Measurements from ENCODE around the gene PSMB2.

The PSMB2 gene

GRCh38 chr1:35640380-35641232 is 720 bp downstream of the PSMB2 start:
- no peak for DNase-seq

- peak; percentile 58 for DNase-seq
Observed at GRCh38 chr1:35637401-35637809, 3.9 kb downstream of the PSMB2 start.

- no peak for DNase-seq
Observed at GRCh38 chr1:35633547-35633946, 7.8 kb downstream of the PSMB2 start.

- DNase-seq = no peak
Observed at GRCh38 chr1:35631396-35631795, 9.9 kb downstream of the PSMB2 start.

GRCh38 chr1:35629051-35629450 is 12.3 kb downstream of the PSMB2 start:
- no peak for DNase-seq

- DNase-seq = no peak
Observed at GRCh38 chr1:35623832-35624231, 17.5 kb downstream of the PSMB2 start.

- no peak for DNase-seq
Observed at GRCh38 chr1:35622510-35623178, 18.7 kb downstream of the PSMB2 start.

GRCh38 chr1:35619237-35620121 is 21.8 kb downstream of the PSMB2 start:
- DNase-seq = no peak

- no peak for DNase-seq
Observed at GRCh38 chr1:35615440-35615839, 25.9 kb downstream of the PSMB2 start.

- no peak for DNase-seq
Observed at GRCh38 chr1:35611655-35612054, 29.7 kb downstream of the PSMB2 start.

- no peak for DNase-seq
Observed at GRCh38 chr1:35605867-35606182, 35.5 kb downstream of the PSMB2 start.

- DNase-seq = no peak
Observed at GRCh38 chr1:35605071-35605866, 36.1 kb downstream of the PSMB2 start.

GRCh38 chr1:35603941-35604340 is 37.4 kb downstream of the PSMB2 start:
- DNase-seq = no peak

- no peak for DNase-seq
Observed at GRCh38 chr1:35603468-35603867, 37.9 kb downstream of the PSMB2 start.

- no peak for DNase-seq
Observed at GRCh38 chr1:35600593-35600992, 40.7 kb downstream of the PSMB2 start.

- DNase-seq = no peak
Observed at GRCh38 chr1:35599411-35599810, 41.9 kb downstream of the PSMB2 start.

GRCh38 chr1:35598895-35599294 is 42.4 kb downstream of the PSMB2 start:
- no peak for DNase-seq

- DNase-seq = no peak
Observed at GRCh38 chr1:35597870-35598269, 43.5 kb downstream of the PSMB2 start.

GRCh38 chr1:35595684-35596083 is 45.6 kb downstream of the PSMB2 start:
- no peak for DNase-seq

- no peak for DNase-seq
Observed at GRCh38 chr1:35594005-35594760, 47.1 kb downstream of the PSMB2 start.

- DNase-seq = no peak
Observed at GRCh38 chr1:35592991-35593769, 48.1 kb downstream of the PSMB2 start.
